LoVo (cell line): ENCODE measurements around the gene ARHGAP31.

Experiments
- DNase-seq: peaks from one replicate; pipeline ENCODE4 v3.0.0-alpha.2; 2016; ENCODE audit warnings: low spot score

ARHGAP31 gene

GRCh38 chr3:119395923-119396358 lies 101.8 kb downstream of the ARHGAP31 start:
- no peak for DNase-seq

- DNase-seq: no peak
These were observed 102.7 kb downstream of the ARHGAP31 start for GRCh38 chr3:119396870-119397269.

- DNase-seq: no peak
These were observed 106.3 kb downstream of the ARHGAP31 start for GRCh38 chr3:119400466-119400865.

- DNase-seq: no peak
These were observed 106.9 kb downstream of the ARHGAP31 start for GRCh38 chr3:119401069-119401468.

GRCh38 chr3:119401503-119402440 lies 107.6 kb downstream of the ARHGAP31 start:
- DNase-seq: no peak

GRCh38 chr3:119402791-119403190 lies 108.6 kb downstream of the ARHGAP31 start:
- DNase-seq: no peak

GRCh38 chr3:119403201-119403600 lies 109.0 kb downstream of the ARHGAP31 start:
- DNase-seq: no peak

GRCh38 chr3:119405315-119405714 lies 111.1 kb downstream of the ARHGAP31 start:
- DNase-seq: no peak

GRCh38 chr3:119408243-119408950 lies 114.2 kb downstream of the ARHGAP31 start:
- DNase-seq: no peak

GRCh38 chr3:119409844-119410243 lies 115.7 kb downstream of the ARHGAP31 start:
- no peak for DNase-seq

- DNase-seq: no peak
These were observed 119.6 kb downstream of the ARHGAP31 start for GRCh38 chr3:119413603-119414280.

GRCh38 chr3:119416873-119417272 lies 122.7 kb downstream of the ARHGAP31 start:
- DNase-seq: no peak

GRCh38 chr3:119417771-119418512 lies 123.8 kb downstream of the ARHGAP31 start:
- no peak for DNase-seq

GRCh38 chr3:119418641-119419040 lies 124.5 kb downstream of the ARHGAP31 start:
- no peak for DNase-seq

- DNase-seq: no peak
These were observed 126.0 kb downstream of the ARHGAP31 start for GRCh38 chr3:119420196-119420595.

- DNase-seq: no peak
These were observed 133.5 kb downstream of the ARHGAP31 start for GRCh38 chr3:119427669-119428068.

- no peak for DNase-seq
These were observed 134.4 kb downstream of the ARHGAP31 start for GRCh38 chr3:119428538-119428937.

- no peak for DNase-seq
These were observed 139.6 kb downstream of the ARHGAP31 start for GRCh38 chr3:119433613-119434325.

GRCh38 chr3:119434703-119435102 lies 140.5 kb downstream of the ARHGAP31 start:
- DNase-seq: no peak

- no peak for DNase-seq
These were observed 142.8 kb downstream of the ARHGAP31 start for GRCh38 chr3:119436977-119437376.

GRCh38 chr3:119437691-119438258 lies 143.6 kb downstream of the ARHGAP31 start:
- no peak for DNase-seq
